GM08714 (cell line): ENCODE measurements around the gene FOXO4.
"Not testable (repeated sequence)": the region's sequence is repeated elsewhere in the genome, so short reads cannot be mapped to it uniquely, and the experiment has no call there.

Experiments
- H3K4me3 ChIP-seq: fragments of 200-500 bp; sonication (Bioruptor generic); 2 replicates; pipeline ENCODE4 v1.5.1; 2014; ENCODE audit warnings: mild to moderate bottlenecking, low read length, inconsistent platforms
- ZNF274 ChIP-seq: IDR thresholded peaks from 2 replicates; pipeline ENCODE4 v1.6.1; 2012; ENCODE audit warnings: mild to moderate bottlenecking, low read depth, low read length

The FOXO4 gene

GRCh38 chrX:71095555-71095980, at the start of gene FOXO4:
Gene FOXO4 (plus strand): TSS chrX:71095851. CDS start chrX:71096529, 678 bp downstream.
- H3K4me3 ChIP-seq = peak within 1 kb of the TSS; percentile 85
- TF ChIP-seq ZNF274 = no peak

GRCh38 chrX:71047891-71048290, 47.8 kb upstream of the FOXO4 start:
- H3K4me3 ChIP-seq = not testable (repeated sequence)

GRCh38 chrX:71052721-71053120, 42.9 kb upstream of the FOXO4 start:
- no peak for TF ChIP-seq ZNF274
- peak overlapping the region; percentile 73; the same call in 1 of the 2 replicates for H3K4me3 ChIP-seq

- TF ChIP-seq ZNF274 = no peak
- H3K4me3 ChIP-seq = peak overlapping the region; percentile 73; the same call in 1 of the 2 replicates
Measured at GRCh38 chrX:71053217-71053621, 42.4 kb upstream of the FOXO4 start.

- no peak for TF ChIP-seq ZNF274
- no peak overlapping the region for H3K4me3 ChIP-seq
Measured at GRCh38 chrX:71056867-71057266, 38.8 kb upstream of the FOXO4 start.

GRCh38 chrX:71057848-71058530, 37.7 kb upstream of the FOXO4 start:
- TF ChIP-seq ZNF274 = no peak
- H3K4me3 ChIP-seq = no peak overlapping the region

- no peak for TF ChIP-seq ZNF274
- no peak overlapping the region for H3K4me3 ChIP-seq
Measured at GRCh38 chrX:71060127-71060526, 35.5 kb upstream of the FOXO4 start.

- TF ChIP-seq ZNF274 = no peak
- H3K4me3 ChIP-seq = peak overlapping the region; percentile 84
Measured at GRCh38 chrX:71067089-71067488, 28.6 kb upstream of the FOXO4 start.

GRCh38 chrX:71067712-71068043, 28.0 kb upstream of the FOXO4 start:
- TF ChIP-seq ZNF274 = no peak
- peak overlapping the region; percentile 84 for H3K4me3 ChIP-seq

GRCh38 chrX:71068044-71068918, 27.4 kb upstream of the FOXO4 start, which contains the start of gene SNX12:
Gene SNX12 (minus strand): TSS chrX:71068334. CDS start chrX:71068306, 28 bp downstream.
- peak within 1 kb of the TSS; percentile 84 for H3K4me3 ChIP-seq
- TF ChIP-seq ZNF274 = no peak

- no peak for TF ChIP-seq ZNF274
- no peak overlapping the region for H3K4me3 ChIP-seq
Measured at GRCh38 chrX:71070531-71070930, 25.1 kb upstream of the FOXO4 start.

- no peak for TF ChIP-seq ZNF274
- H3K4me3 ChIP-seq = no peak overlapping the region
Measured at GRCh38 chrX:71081330-71082123, 14.1 kb upstream of the FOXO4 start.

GRCh38 chrX:71082124-71082647, 13.5 kb upstream of the FOXO4 start:
- no peak for TF ChIP-seq ZNF274
- H3K4me3 ChIP-seq = no peak overlapping the region

GRCh38 chrX:71082822-71083221, 12.8 kb upstream of the FOXO4 start:
- H3K4me3 ChIP-seq = no peak overlapping the region
- TF ChIP-seq ZNF274 = no peak
